Ishikawa (cell line): ENCODE measurements around the gene S100A14.
A peak's percentile ranks its signal among the peaks of the same experiment; 100 is the strongest.

Experiments used
- EP300 ChIP-seq: IDR thresholded peaks from 2 replicates; pipeline ENCODE4 v1.6.1; 2012; ENCODE audit warnings: borderline replicate concordance
- FOXM1 ChIP-seq: IDR thresholded peaks from 2 replicates; pipeline ENCODE4 v1.6.1; 2012; ENCODE audit warnings: low read depth, borderline replicate concordance
- RAD21 ChIP-seq: IDR thresholded peaks from 2 replicates; pipeline ENCODE4 v1.6.1; 2012; ENCODE audit warnings: low read depth
- REST ChIP-seq: IDR thresholded peaks from 2 replicates; pipeline ENCODE4 v1.6.1; 2012; ENCODE audit warnings: low read depth, mild to moderate bottlenecking
- TAF1 ChIP-seq: IDR thresholded peaks from 2 replicates; pipeline ENCODE4 v1.6.1; 2012; ENCODE audit warnings: low read depth, mild to moderate bottlenecking
- TEAD4 ChIP-seq: IDR thresholded peaks from 2 replicates; pipeline ENCODE4 v1.6.1; 2012

- peak; percentile 70 for TF ChIP-seq EP300
- TF ChIP-seq TAF1, result no peak
- peak; percentile 65; the same call in 1 of the 2 replicates for TF ChIP-seq TEAD4
- TF ChIP-seq RAD21, result no peak
- no peak for TF ChIP-seq FOXM1
- TF ChIP-seq REST, result no peak
Observed at GRCh38 chr1:153565529-153566374, 50.4 kb downstream of the S100A14 start, which contains the start of gene S100A2.
